Peyer's patch (tissue), 4 donors: ENCODE data around the gene FAM89A.

Experiments used
- POLR2A ChIP-seq, 2 donors: fragments of 450-650 bp; IDR thresholded peaks; one replicate each; pipeline ENCODE4 v1.5.1; 2017; ENCODE audit warnings: antibody characterized with exemption in 2 of 2, mild to moderate bottlenecking in 2 of 2, moderate library complexity in 2 of 2
- TF ChIP-seq, protein P1 (sequence below), 6 experiments: fragments of 450-650 bp in 4 of 6; fragments of 200-600 bp in 2 of 6; sonication (generic) in 1 of 6; IDR thresholded peaks; one replicate each; pipeline ENCODE4 v1.5.1; 2017 to 2019; ENCODE audit warnings: antibody characterized with exemption in 6 of 6, mild to moderate bottlenecking in 3 of 6, moderate library complexity in 1 of 6

DNA sequence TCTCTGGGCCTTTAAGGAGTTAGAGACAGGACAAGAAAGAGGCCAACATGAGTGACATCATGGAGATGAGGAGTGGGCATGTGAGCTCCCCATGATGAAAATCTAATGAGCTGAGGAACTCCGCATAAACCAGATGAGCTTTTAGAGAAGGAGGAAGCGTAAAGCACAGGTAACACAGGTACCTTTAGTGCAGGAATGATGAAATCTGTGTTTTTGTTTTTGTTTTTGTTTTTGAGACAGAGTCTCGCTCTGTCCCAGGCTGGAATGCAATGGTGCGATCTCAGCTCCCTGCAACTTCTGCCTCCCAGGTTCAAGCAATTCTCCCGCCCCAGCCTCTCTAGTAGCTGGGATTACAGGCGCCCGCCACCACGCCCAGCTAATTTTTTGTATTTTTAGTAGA is 12.7 kb upstream of the FAM89A start:
- TF ChIP-seq, protein P1, sequence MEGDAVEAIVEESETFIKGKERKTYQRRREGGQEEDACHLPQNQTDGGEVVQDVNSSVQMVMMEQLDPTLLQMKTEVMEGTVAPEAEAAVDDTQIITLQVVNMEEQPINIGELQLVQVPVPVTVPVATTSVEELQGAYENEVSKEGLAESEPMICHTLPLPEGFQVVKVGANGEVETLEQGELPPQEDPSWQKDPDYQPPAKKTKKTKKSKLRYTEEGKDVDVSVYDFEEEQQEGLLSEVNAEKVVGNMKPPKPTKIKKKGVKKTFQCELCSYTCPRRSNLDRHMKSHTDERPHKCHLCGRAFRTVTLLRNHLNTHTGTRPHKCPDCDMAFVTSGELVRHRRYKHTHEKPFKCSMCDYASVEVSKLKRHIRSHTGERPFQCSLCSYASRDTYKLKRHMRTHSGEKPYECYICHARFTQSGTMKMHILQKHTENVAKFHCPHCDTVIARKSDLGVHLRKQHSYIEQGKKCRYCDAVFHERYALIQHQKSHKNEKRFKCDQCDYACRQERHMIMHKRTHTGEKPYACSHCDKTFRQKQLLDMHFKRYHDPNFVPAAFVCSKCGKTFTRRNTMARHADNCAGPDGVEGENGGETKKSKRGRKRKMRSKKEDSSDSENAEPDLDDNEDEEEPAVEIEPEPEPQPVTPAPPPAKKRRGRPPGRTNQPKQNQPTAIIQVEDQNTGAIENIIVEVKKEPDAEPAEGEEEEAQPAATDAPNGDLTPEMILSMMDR (IDR thresholded peaks at IDR 0.05): no peak
- TF ChIP-seq POLR2A (IDR thresholded peaks at IDR 0.05): no peak
